GM12865 (cell line): Measurements from ENCODE around the gene PHOX2A.
"Not testable (repeated sequence)": the region's sequence is repeated elsewhere in the genome, so short reads cannot be mapped to it uniquely, and the experiment has no call there.

Experiments used
- DNase-seq: peaks from one replicate; pipeline ENCODE4 v3.0.0; 2010; ENCODE audit warnings: low read depth
- H3K4me3 ChIP-seq: 2 replicates; pipeline ENCODE4 v1.5.1; 2011; ENCODE audit warnings: mild to moderate bottlenecking, low read depth, low read length, control low read depth
- TF ChIP-seq, protein P1 (sequence below): IDR thresholded peaks from 2 replicates; pipeline ENCODE4 v1.5.1; 2011; ENCODE audit warnings: low read length, control low read depth, low read depth, inconsistent platforms; ENCODE audit not compliant: insufficient read depth; ENCODE audit errors: missing control alignments

The PHOX2A gene

DNA sequence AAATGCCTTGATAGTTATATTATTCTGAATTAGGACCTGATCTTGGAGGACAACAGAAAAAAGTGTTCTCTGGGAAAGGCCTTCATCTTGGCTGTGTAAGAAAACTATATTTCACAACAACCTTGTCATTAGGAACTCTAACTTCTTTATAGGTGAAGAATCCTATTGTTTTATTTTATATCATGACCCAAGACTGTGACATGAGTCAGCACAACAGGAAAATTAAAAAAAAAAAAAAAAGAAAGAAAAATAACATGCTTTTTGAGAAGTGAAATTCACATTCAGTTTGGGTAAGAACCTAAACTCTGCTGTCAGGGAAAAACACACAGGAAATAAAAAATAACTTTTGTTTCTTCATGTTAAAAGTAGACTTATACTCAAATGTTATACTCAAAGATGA is 39.1 kb downstream of the PHOX2A start:
- H3K4me3 ChIP-seq = no peak overlapping the region
- no peak for DNase-seq
- TF ChIP-seq, protein P1, sequence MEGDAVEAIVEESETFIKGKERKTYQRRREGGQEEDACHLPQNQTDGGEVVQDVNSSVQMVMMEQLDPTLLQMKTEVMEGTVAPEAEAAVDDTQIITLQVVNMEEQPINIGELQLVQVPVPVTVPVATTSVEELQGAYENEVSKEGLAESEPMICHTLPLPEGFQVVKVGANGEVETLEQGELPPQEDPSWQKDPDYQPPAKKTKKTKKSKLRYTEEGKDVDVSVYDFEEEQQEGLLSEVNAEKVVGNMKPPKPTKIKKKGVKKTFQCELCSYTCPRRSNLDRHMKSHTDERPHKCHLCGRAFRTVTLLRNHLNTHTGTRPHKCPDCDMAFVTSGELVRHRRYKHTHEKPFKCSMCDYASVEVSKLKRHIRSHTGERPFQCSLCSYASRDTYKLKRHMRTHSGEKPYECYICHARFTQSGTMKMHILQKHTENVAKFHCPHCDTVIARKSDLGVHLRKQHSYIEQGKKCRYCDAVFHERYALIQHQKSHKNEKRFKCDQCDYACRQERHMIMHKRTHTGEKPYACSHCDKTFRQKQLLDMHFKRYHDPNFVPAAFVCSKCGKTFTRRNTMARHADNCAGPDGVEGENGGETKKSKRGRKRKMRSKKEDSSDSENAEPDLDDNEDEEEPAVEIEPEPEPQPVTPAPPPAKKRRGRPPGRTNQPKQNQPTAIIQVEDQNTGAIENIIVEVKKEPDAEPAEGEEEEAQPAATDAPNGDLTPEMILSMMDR = no peak

GRCh38 chr11:72203163-72203562 is 40.8 kb downstream of the PHOX2A start:
- no peak for DNase-seq
- H3K4me3 ChIP-seq = no peak overlapping the region
- TF ChIP-seq, protein P1 = no peak

DNA sequence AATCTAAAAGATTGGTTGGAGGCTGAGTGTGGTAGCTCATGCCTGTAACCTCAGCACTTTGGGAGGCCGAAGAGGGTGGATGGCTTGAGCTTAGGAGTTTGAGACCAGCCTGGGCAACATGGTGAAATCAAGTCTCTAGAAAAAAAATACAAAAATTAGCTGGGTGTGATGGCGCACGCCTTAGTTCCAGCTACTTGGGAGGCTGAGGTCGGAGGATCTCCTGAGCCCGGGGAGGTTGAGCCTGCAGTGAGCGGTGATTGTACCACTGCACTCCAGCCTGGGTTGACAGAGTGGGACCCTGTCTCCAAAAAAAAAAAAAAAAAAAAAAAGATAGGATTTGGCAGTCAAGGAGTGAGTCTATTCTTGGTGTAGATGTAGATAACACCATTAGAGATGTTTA is 41.4 kb downstream of the PHOX2A start:
- TF ChIP-seq, protein P1 = no peak
- DNase-seq = no peak
- no peak overlapping the region for H3K4me3 ChIP-seq

DNA sequence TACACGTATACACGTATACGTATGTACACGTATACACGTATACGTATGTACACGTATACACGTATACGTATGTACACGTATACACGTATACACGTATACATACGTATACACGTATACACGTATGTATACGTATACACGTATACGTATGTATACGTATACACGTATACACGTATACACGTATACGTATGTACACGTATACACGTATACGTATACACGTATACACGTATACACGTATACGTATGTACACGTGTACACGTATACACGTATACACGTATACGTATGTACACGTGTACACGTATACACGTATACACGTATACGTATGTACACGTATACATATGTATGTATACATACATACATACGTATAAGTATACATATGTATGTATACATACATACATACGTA is 42.5 kb downstream of the PHOX2A start:
- DNase-seq, H3K4me3 ChIP-seq: not testable (repeated sequence)

GRCh38 chr11:72195518-72196270 is 48.3 kb downstream of the PHOX2A start:
- no peak overlapping the region for H3K4me3 ChIP-seq
- TF ChIP-seq, protein P1 = no peak
- no peak for DNase-seq

DNA sequence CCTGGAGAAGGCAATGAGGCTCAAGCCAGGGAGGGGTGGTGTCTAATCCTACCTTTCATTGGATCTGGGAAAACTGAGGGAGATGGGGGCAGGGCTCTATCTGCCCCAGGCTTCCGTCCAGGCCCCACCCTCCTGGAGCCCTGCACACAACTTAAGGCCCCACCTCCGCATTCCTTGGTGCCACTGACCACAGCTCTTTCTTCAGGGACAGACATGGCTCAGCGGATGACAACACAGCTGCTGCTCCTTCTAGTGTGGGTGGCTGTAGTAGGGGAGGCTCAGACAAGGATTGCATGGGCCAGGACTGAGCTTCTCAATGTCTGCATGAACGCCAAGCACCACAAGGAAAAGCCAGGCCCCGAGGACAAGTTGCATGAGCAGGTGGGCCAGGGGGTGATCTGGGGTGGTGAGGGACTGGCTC is 52.0 kb downstream of the PHOX2A start, which contains the start of gene FOLR1:
Gene FOLR1, plus strand, starts transcription at position 180 of the 421 bp plus-strand sequence. Its CDS starts 34 bp downstream, at position 214.
- TF ChIP-seq, protein P1 = no peak
- no peak within 1 kb of the TSS for H3K4me3 ChIP-seq
- no peak for DNase-seq

- no peak overlapping the region for H3K4me3 ChIP-seq
- TF ChIP-seq, protein P1 = no peak
- no peak for DNase-seq
These were observed 53.3 kb downstream of the PHOX2A start for GRCh38 chr11:72190631-72191071.
